RWPE1 (cell line): ENCODE measurements around the gene PATJ.
A peak's percentile ranks its signal among the peaks of the same experiment; 100 is the strongest.
"Not testable (repeated sequence)": the region's sequence is repeated elsewhere in the genome, so short reads cannot be mapped to it uniquely, and the experiment has no call there.

ENCODE experiments used
- CTCF ChIA-PET: fragments of 350-600 bp; sonication (Branson Sonifier 250); formaldehyde crosslinking; extraction: SDS; loops from one replicate; lab custom pipeline; 2021; lab: Yijun Ruan, JAX
- POLR2A ChIA-PET: fragments of 400-600 bp; formaldehyde crosslinking; extraction: SDS; loops from one replicate; lab custom pipeline; 2020; ENCODE audit warnings: antibody characterized with exemption; ENCODE audit not compliant: low non-redundant PET; lab: Yijun Ruan, JAX
- DNase-seq: peaks from one replicate; pipeline ENCODE4 v3.0.0; 2012; ENCODE audit warnings: low spot score
- H3K27ac ChIP-seq: fragments of 450-650 bp; 2 replicates; pipeline ENCODE4 v1.5.1; 2017
- CTCF ChIP-seq: fragments of 450-650 bp; conservative IDR thresholded peaks from 2 replicates; pipeline ENCODE4 v1.5.1; 2017; ENCODE audit warnings: low read depth, mild to moderate bottlenecking

Gene PATJ

DNA sequence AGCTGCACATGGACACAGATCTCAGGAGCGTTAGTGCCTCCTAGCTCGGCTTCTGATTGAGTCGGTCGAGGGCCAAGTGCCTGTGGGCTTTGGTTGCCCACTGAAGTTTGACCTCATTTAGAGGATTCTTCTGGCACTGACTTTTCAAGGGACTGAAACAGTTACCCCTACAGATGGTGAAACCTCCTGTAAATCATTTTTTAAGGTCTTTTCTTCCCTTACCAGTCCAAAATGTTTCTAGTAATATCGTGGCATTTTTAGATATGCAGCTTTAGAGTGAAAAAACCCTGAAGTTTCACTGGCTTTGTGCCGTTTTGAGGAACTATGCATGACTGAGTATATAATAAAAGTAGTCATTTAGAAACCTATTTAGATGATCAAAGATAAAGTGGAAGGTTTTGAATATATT lies 417.7 kb downstream of the PATJ start:
- ChIA-PET POLR2A (interaction anchor here (0.6 to 0.7 kb wide), 2 partner anchors 9 to 334 kb away, joined by 3 read pairs; no protein-coding TSS in a partner anchor), CTCF (interaction anchor here (0.6 kb wide), 2 partner anchors 11 to 13 kb away, joined by 3 to 4 read pairs; no protein-coding TSS in a partner anchor)
- no peak for TF ChIP-seq CTCF
- H3K27ac ChIP-seq = no peak overlapping the region
- DNase-seq = no peak

DNA sequence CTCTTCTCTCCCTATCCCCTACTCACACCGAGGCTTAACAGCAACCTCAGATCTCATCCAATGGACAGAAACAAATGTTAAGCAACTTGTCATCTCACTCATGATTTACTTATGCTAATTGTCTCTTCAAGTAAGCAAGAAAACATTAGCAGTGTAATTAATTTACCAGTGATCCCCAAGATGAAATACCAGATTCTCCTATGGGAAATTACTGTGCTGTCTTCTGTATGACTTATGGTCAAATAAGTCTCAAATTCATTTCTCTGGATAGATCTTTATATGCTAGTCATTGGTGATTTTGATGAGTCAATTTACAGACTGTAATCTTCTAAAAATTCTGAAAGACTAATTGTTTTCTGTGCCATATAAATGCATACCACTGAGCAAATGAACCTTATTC lies 419.4 kb downstream of the PATJ start:
- no peak overlapping the region for H3K27ac ChIP-seq
- no peak for TF ChIP-seq CTCF
- ChIA-PET CTCF (no interaction called here), POLR2A (no interaction called here)
- no peak for DNase-seq

DNA sequence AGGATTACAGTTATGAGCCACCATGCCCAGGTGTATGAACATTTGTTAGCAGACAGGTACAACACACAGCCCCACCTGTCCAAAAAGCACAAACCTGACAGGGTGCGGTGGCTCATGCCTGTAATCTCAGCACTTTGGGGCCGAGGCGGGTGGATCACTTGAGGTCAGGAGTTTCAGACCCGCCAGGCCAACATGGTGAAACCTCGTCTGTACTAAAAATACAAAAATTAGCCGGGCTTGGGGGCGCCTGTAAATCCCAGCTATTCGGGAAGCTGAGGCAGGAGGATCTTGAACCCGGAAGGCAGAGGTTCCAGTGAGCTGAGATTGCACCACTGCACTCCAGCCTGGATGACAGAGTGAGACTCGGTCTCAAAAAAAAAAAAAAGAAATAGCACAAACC lies 428.1 kb downstream of the PATJ start:
- POLR2A ChIA-PET, H3K27ac ChIP-seq: not testable (repeated sequence)
- CTCF ChIA-PET = interaction anchor here (0.7 kb wide), 1 partner anchor 1945 kb away, joined by 6 read pairs; no protein-coding TSS in a partner anchor

GRCh38 chr1:62175568-62176179 lies 433.4 kb downstream of the PATJ start:
- DNase-seq = peak; percentile 46
- H3K27ac ChIP-seq = no peak overlapping the region
- POLR2A ChIA-PET = no interaction called here

More for the DNA sequence above, 428.1 kb downstream of the PATJ start:
- DNase-seq = not testable (repeated sequence)

GRCh38 chr1:62176597-62177312 lies 434.5 kb downstream of the PATJ start:
- ChIA-PET CTCF (interaction anchor here (1.4 to 1.5 kb wide), 2 partner anchors 230 to 331 kb away, joined by 5 to 39 read pairs; no protein-coding TSS in a partner anchor), POLR2A (no interaction called here)
- no peak for DNase-seq
- H3K27ac ChIP-seq = no peak overlapping the region
- no peak for TF ChIP-seq CTCF

More at GRCh38 chr1:62175568-62176179, 433.4 kb downstream of the PATJ start:
- TF ChIP-seq CTCF = peak; percentile 80
- CTCF ChIA-PET = interaction anchor here (0.6 to 1.5 kb wide), 22 partner anchors 9 to 405 kb away, joined by 3 to 39 read pairs (median 3); partner anchors contain the start of gene KANK4

DNA sequence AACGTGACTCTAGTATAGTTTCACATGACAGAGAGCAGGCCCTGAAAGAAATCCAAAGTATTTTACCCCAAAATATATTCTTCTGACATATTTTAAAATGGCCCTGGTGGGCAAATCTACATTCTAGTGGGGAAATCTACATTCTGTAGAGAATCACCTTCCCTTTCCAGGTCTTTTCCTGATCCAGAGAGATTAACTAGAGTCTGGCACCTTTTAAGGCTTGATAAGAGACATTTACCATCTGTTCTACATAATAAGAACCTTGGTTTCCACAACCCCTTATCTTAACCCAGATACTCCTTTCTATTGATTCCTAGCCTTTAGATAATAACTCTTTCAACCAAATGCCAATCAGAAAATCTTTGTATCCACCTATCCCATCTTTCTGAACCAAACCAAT lies 435.3 kb downstream of the PATJ start:
- CTCF ChIA-PET = no interaction called here
- POLR2A ChIA-PET = no interaction called here
- no peak overlapping the region for H3K27ac ChIP-seq
- no peak for DNase-seq
- TF ChIP-seq CTCF = no peak

- TF ChIP-seq CTCF = no peak
- no peak overlapping the region for H3K27ac ChIP-seq
- POLR2A ChIA-PET = no interaction called here
- no peak for DNase-seq
- CTCF ChIA-PET = no interaction called here
These were observed 436.1 kb downstream of the PATJ start for GRCh38 chr1:62178372-62178771.

DNA sequence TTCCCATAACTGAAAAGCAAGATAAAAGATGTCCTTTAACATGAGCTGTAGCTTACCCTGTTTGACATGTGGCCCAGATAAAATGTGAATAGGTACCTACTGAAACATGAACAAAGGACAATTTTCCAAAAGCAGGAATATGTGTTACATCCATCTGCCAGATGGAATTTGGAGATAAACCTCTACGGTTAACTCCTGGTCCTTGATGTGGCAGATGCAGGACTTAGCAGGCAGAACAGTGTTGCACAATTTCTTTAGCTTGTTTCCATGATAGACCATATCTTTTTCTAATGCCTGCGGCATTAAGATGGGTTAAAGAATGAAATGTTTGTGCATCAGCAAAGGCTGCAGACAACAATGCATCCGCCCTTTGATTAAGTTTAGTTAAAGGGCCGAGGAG lies 437.8 kb downstream of the PATJ start:
- POLR2A ChIA-PET, CTCF ChIA-PET, H3K27ac ChIP-seq, DNase-seq: not testable (repeated sequence)
